IMR-90 (cell line): ENCODE results near the gene OR51E1. TPM values are rescaled to one million over a fixed set of nuclear protein-coding genes. Genes with fewer than 3 reads are reported as not detected.

Experiments
- ATAC-seq: fragments of 200-7000 bp; cut with Tn5 transposase; 2 replicates; pipeline ENCODE4 v1.9.1; 2020; ENCODE audit warnings: low read depth, mild to moderate bottlenecking, moderate library complexity
- BruUV-seq: library from RNA; stranded (reverse); fragments of 400-500 nt; replicated peaks from 2 replicates; lab custom pipeline; 2021; lab: Mats Ljungman, UMichigan
- CTCF ChIA-PET: fragments of 300-600 bp; formaldehyde crosslinking; extraction: SDS; loops from one replicate; lab custom pipeline; 2021; ENCODE audit warnings: antibody characterized with exemption; lab: Yijun Ruan, JAX
- POLR2A ChIA-PET: fragments of 300-600 bp; sonication (Branson Sonifier 250); formaldehyde crosslinking; loops from one replicate; lab custom pipeline; 2022; ENCODE audit warnings: antibody characterized with exemption; ENCODE audit not compliant: unreplicated experiment; lab: Charles Lee
- DNase-seq: peaks from one replicate; pipeline ENCODE4 v3.0.0; 2013
- H2AFZ ChIP-seq: replicated peaks from 2 replicates; pipeline ENCODE3; 2013; ENCODE audit warnings: low read length, mild to moderate bottlenecking; ENCODE audit not compliant: poor library complexity
- H2AK5ac ChIP-seq: 2 replicates; pipeline ENCODE4 v1.6.1; 2013; ENCODE audit warnings: low read depth, low read length, inconsistent platforms
- H2AK9ac ChIP-seq: replicated peaks from 2 replicates; pipeline ENCODE3; 2013; ENCODE audit warnings: mild to moderate bottlenecking, low read depth, low read length, moderate library complexity; ENCODE audit not compliant: poor library complexity
- H2BK120ac ChIP-seq: 2 replicates; pipeline ENCODE4 v1.6.1; 2013; ENCODE audit warnings: low read depth, low read length, inconsistent platforms
- H2BK15ac ChIP-seq: 3 replicates; pipeline ENCODE4 v1.6.1; 2013; ENCODE audit warnings: low read depth, low read length, inconsistent platforms
- H2BK20ac ChIP-seq: 2 replicates; pipeline ENCODE4 v1.6.1; 2013; ENCODE audit warnings: low read depth, mild to moderate bottlenecking, inconsistent platforms, low read length, moderate library complexity
- H2BK5ac ChIP-seq: 2 replicates; pipeline ENCODE4 v1.6.1; 2013; ENCODE audit warnings: mild to moderate bottlenecking, low read depth, low read length, inconsistent platforms; ENCODE audit not compliant: poor library complexity, severe bottlenecking
- H3K14ac ChIP-seq: replicated peaks from 2 replicates; pipeline ENCODE4 v1.6.1; 2013; ENCODE audit warnings: low read depth, low read length, inconsistent platforms
- H3K18ac ChIP-seq: 2 replicates; pipeline ENCODE4 v1.6.1; 2013; ENCODE audit warnings: low read depth, low read length, control low read depth
- H3K23ac ChIP-seq: 2 replicates; pipeline ENCODE4 v1.6.1; 2013; ENCODE audit warnings: low read depth, low read length, inconsistent platforms
- H3K27ac ChIP-seq: 2 replicates; pipeline ENCODE4 v1.5.1; 2013; ENCODE audit warnings: mild to moderate bottlenecking, control low read depth, low read length; ENCODE audit not compliant: insufficient read depth
- H3K27me3 ChIP-seq: 2 replicates; pipeline ENCODE4 v1.6.1; 2013; ENCODE audit warnings: low read length; ENCODE audit not compliant: control insufficient read depth, insufficient read depth
- H3K36me3 ChIP-seq: 2 replicates; pipeline ENCODE4 v1.6.1; 2013; ENCODE audit warnings: low read length, mixed read lengths; ENCODE audit not compliant: control insufficient read depth, insufficient read depth
- H3K4ac ChIP-seq: 2 replicates; pipeline ENCODE4 v1.6.1; 2013; ENCODE audit warnings: low read depth, low read length, inconsistent platforms
- H3K4me1 ChIP-seq: 2 replicates; pipeline ENCODE4 v1.6.1; 2013; ENCODE audit warnings: low read length, mixed read lengths; ENCODE audit not compliant: control insufficient read depth, insufficient read depth
- H3K4me2 ChIP-seq: 2 replicates; pipeline ENCODE4 v1.6.1; 2013; ENCODE audit warnings: low read depth, mild to moderate bottlenecking, control low read depth, low read length, moderate library complexity
- H3K4me3 ChIP-seq: 2 replicates; pipeline ENCODE4 v1.5.1; 2013; ENCODE audit warnings: low read depth, mild to moderate bottlenecking, control low read depth, low read length, moderate library complexity; ENCODE audit not compliant: insufficient read depth
- H3K56ac ChIP-seq: 2 replicates; pipeline ENCODE4 v1.6.1; 2013; ENCODE audit warnings: low read length, inconsistent platforms; ENCODE audit not compliant: insufficient read depth; ENCODE audit errors: extremely low read depth
- H3K79me1 ChIP-seq, 2 experiments: 2 replicates each; pipeline ENCODE4 v1.6.1; 2013; ENCODE audit warnings: low read length in 2 of 2, inconsistent platforms in 1 of 2, low read depth in 1 of 2
- H3K9ac ChIP-seq: 2 replicates; pipeline ENCODE4 v1.6.1; 2013; ENCODE audit warnings: low read depth, low read length, control low read depth
- H3K9me1 ChIP-seq: 2 replicates; pipeline ENCODE4 v1.6.1; 2013; ENCODE audit warnings: low read length, inconsistent platforms; ENCODE audit not compliant: insufficient read depth
- H3K9me3 ChIP-seq: 2 replicates; pipeline ENCODE4 v1.6.1; 2013; ENCODE audit warnings: low read length; ENCODE audit not compliant: control insufficient read depth, insufficient read depth
- H4K20me1 ChIP-seq: 2 replicates; pipeline ENCODE4 v1.6.1; 2013; ENCODE audit warnings: low read length, inconsistent platforms; ENCODE audit not compliant: insufficient read depth
- H4K5ac ChIP-seq: 2 replicates; pipeline ENCODE4 v1.6.1; 2013; ENCODE audit warnings: mild to moderate bottlenecking, low read depth, low read length, control low read depth
- H4K8ac ChIP-seq, 2 experiments: 2 replicates each; pipeline ENCODE4 v1.6.1; 2013; ENCODE audit warnings: low read depth in 2 of 2, low read length in 2 of 2, control low read depth in 1 of 2, inconsistent platforms in 1 of 2
- H4K91ac ChIP-seq: 2 replicates; pipeline ENCODE4 v1.6.1; 2013; ENCODE audit warnings: low read depth, low read length, inconsistent platforms; ENCODE audit not compliant: insufficient read depth
- BHLHE40 ChIP-seq: fragments of 150-350 bp; IDR thresholded peaks from 2 replicates; pipeline ENCODE4 v1.6.1; 2016; ENCODE audit warnings: mild to moderate bottlenecking, low read depth, low read length
- CEBPB ChIP-seq: IDR thresholded peaks from 2 replicates; pipeline ENCODE4 v1.6.1; 2012; ENCODE audit warnings: low read depth, low read length, improper control_type of control experiment
- CHD1 ChIP-seq: IDR thresholded peaks from 2 replicates; pipeline ENCODE4 v1.6.1; 2012; ENCODE audit warnings: low read depth, low read length, improper control_type of control experiment
- MAZ ChIP-seq: IDR thresholded peaks from 2 replicates; pipeline ENCODE4 v1.6.1; 2012; ENCODE audit warnings: low read depth, mild to moderate bottlenecking, low read length, improper control_type of control experiment, moderate library complexity, borderline replicate concordance
- POLR2A ChIP-seq: IDR thresholded peaks from 2 replicates; pipeline ENCODE4 v1.6.1; 2012; ENCODE audit warnings: mild to moderate bottlenecking, low read depth, low read length
- RAD21 ChIP-seq: IDR thresholded peaks from 2 replicates; pipeline ENCODE4 v1.6.1; 2012; ENCODE audit warnings: low read length, improper control_type of control experiment
- RCOR1 ChIP-seq: IDR thresholded peaks from 2 replicates; pipeline ENCODE4 v1.6.1; 2012; ENCODE audit warnings: mild to moderate bottlenecking, low read length, improper control_type of control experiment; ENCODE audit not compliant: insufficient replicate concordance
- WGBS, 2 experiments: methylation state at CpG; one replicate each; pipeline versions ENCODE4 v1.1.5 to v1.1.7; 2013; ENCODE audit warnings: missing lambda C conversion rate in 2 of 2; ENCODE audit not compliant: insufficient read length in 1 of 2; ENCODE audit errors: extremely low coverage in 2 of 2; 5-methylcytosine and 5-hydroxymethylcytosine counted together
- dilution Hi-C: fragments of 300-500 bp; cut with HindIII; formaldehyde crosslinking; loops from one replicate; pipeline ENCODE4 v1.14.3; 2018; ENCODE audit warnings: low sequenced_read_pairs; ENCODE audit not compliant: unreplicated experiment
- in situ Hi-C: fragments of 300-500 bp; cut with MboI; formaldehyde crosslinking; loops from 3 replicates; pipeline ENCODE4 v1.14.3; 2019; ENCODE audit warnings: low sequenced_read_pairs, inconsistent platforms, mixed read lengths
- intact Hi-C: fragments of 100-400 bp; cut with micrococcal nuclease; formaldehyde crosslinking; loops from 2 replicates; pipeline ENCODE4 v1.10.0; 2022
- polyA plus RNA-seq, 3 experiments: library from polyadenylated mRNA; depleted of rRNA; stranded (reverse); fragments of >200 nt; gene quantifications; 2 replicates each; pipeline ENCODE4 v1.2.3, GENCODE V29; 2012; ENCODE audit warnings: low replicate concordance in 1 of 3
- total RNA-seq: library from RNA; depleted of rRNA; stranded (reverse); fragments of >200 nt; gene quantifications from 2 replicates; pipeline ENCODE4 v1.2.3, GENCODE V29; 2012
- TF ChIP-seq, protein P1 (sequence below): conservative IDR thresholded peaks from 2 replicates; pipeline ENCODE4 v1.5.1; 2012; ENCODE audit warnings: mild to moderate bottlenecking, low read depth, low read length, improper control_type of control experiment
- TF ChIP-seq, protein P2 (sequence below): fragments of 150-350 bp; IDR thresholded peaks from 2 replicates; pipeline ENCODE4 v1.6.1; 2016; ENCODE audit warnings: low read depth, mild to moderate bottlenecking, low read length, moderate library complexity, borderline replicate concordance

The OR51E1 gene
- total and polyA plus RNA-seq, 2 of the 4 experiments (the other 2 are of a cell fraction), result 0.02 TPM; not detected in 1

DNA sequence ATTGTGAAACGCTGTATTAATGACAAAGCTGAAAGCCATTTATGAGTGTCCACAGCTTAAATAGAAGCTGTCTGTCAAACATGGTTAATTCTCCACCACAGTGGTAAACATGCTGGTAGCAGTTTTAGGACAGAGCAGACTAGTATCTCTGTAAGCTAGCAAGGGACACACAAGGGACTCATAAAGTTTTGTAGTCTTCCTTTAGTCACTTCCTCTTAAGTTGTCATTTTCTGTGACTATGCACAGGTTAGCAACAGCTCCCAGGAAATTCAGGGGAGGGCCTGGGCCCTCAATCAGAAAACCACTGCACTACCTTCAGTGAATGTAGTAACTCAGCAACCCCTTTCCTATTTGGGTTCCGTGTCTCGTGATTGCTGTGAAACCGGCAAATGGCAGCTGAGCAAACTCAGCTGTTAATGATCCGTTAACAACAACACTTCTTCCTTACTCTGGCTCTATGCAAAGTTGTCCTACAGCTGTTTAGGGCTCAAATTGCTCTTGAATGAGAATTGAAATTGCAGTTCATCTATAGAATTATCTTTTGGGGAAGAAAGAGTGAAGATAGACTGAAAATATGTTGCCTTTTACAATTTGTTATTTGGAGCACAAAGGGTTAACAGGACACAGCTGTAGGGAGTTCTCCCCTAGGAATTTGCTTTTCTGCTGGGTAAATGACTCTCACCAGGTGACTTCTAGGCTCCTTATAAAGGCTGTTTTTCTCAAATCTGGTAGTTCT lies 60.4 kb downstream of the OR51E1 start, which contains the start of gene MMP26:
Gene MMP26, plus strand, starts transcription at position 731 of the 736 bp plus-strand sequence.
- Histone ChIP-seq H3K23ac (peak within 1 kb of the TSS; percentile 53; the same call in 1 of the 2 replicates), H2BK15ac (no peak within 1 kb of the TSS), H3K9ac (no peak within 1 kb of the TSS), H3K9me3 (no peaks in the 10 kb centered on the region), H2BK20ac (no peak within 1 kb of the TSS), H4K20me1 (no peaks in the 10 kb centered on the region), H4K91ac (no peak within 1 kb of the TSS), H3K56ac (no peak within 1 kb of the TSS), H3K27me3 (no peaks in the 10 kb centered on the region), H2AK9ac (no peak within 1 kb of the TSS), H3K4me1 (no peaks in the 10 kb centered on the region), H2BK5ac (no peak within 1 kb of the TSS), H3K9me1 (no peaks in the 10 kb centered on the region), H4K8ac (peak within 1 kb of the TSS in 1 of 2 experiments; percentile 22; a peak in 1 of 4 replicates), H4K5ac (no peak within 1 kb of the TSS; the same call in 1 of the 2 replicates), H3K79me1 (no peaks in the 10 kb centered on the region), H2BK120ac (no peak within 1 kb of the TSS), H3K14ac (no peak within 1 kb of the TSS; the same call in 1 of the 2 replicates), H3K4me2 (peak within 1 kb of the TSS; percentile 3; the same call in 1 of the 2 replicates), H3K4ac (no peak within 1 kb of the TSS), H3K18ac (no peak within 1 kb of the TSS), H3K4me3 (no peak within 1 kb of the TSS), H2AK5ac (no peak within 1 kb of the TSS), H3K27ac (no peak within 1 kb of the TSS), H3K36me3 (no peaks in the 10 kb centered on the region), H2AFZ (peak within 1 kb of the TSS; percentile 61)
- ATAC-seq (no peak), DNase-seq (no peak)
- intact Hi-C loops (no loop called here), dilution Hi-C loops (no loop called here), in situ Hi-C loops (no loop called here)
- TF ChIP-seq CHD1 (no peak), CEBPB (no peak), POLR2A (no peak), RCOR1 (no peak), MAZ (no peak), BHLHE40 (no peak), RAD21 (no peak)
- TF ChIP-seq, protein P1, sequence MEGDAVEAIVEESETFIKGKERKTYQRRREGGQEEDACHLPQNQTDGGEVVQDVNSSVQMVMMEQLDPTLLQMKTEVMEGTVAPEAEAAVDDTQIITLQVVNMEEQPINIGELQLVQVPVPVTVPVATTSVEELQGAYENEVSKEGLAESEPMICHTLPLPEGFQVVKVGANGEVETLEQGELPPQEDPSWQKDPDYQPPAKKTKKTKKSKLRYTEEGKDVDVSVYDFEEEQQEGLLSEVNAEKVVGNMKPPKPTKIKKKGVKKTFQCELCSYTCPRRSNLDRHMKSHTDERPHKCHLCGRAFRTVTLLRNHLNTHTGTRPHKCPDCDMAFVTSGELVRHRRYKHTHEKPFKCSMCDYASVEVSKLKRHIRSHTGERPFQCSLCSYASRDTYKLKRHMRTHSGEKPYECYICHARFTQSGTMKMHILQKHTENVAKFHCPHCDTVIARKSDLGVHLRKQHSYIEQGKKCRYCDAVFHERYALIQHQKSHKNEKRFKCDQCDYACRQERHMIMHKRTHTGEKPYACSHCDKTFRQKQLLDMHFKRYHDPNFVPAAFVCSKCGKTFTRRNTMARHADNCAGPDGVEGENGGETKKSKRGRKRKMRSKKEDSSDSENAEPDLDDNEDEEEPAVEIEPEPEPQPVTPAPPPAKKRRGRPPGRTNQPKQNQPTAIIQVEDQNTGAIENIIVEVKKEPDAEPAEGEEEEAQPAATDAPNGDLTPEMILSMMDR, result no peak
- TF ChIP-seq, protein P2, sequence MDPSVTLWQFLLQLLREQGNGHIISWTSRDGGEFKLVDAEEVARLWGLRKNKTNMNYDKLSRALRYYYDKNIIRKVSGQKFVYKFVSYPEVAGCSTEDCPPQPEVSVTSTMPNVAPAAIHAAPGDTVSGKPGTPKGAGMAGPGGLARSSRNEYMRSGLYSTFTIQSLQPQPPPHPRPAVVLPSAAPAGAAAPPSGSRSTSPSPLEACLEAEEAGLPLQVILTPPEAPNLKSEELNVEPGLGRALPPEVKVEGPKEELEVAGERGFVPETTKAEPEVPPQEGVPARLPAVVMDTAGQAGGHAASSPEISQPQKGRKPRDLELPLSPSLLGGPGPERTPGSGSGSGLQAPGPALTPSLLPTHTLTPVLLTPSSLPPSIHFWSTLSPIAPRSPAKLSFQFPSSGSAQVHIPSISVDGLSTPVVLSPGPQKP, result no peak
- ChIA-PET CTCF (no interaction called here), POLR2A (interaction anchor here (0.7 kb wide), 1 partner anchor 22 kb away, joined by 5 read pairs; no protein-coding TSS in a partner anchor)
- no TSS peak for BruUV-seq
- no CpG with 5 or more reads among the region's 5 CpGs for WGBS, 2 experiments
